Neural crest cell (in vitro differentiated cells): ENCODE measurements around the gene MBD4. TPM values are rescaled to one million over a fixed set of nuclear protein-coding genes. Genes with fewer than 3 reads are reported as not detected.
"Not testable (repeated sequence)": the region's sequence is repeated elsewhere in the genome, so short reads cannot be mapped to it uniquely, and the experiment has no call there.

Experiments used
- DNase-seq: peaks from one replicate; pipeline ENCODE4 v3.0.0; 2021; ENCODE audit warnings: low read depth, mixed read lengths, low spot score
- H3K27ac Mint-ChIP-seq: one replicate; pipeline ENCODE4 v1.8.0; 2021; ENCODE audit warnings: mild to moderate bottlenecking, mixed read lengths; ENCODE audit not compliant: unreplicated experiment
- H3K27me3 Mint-ChIP-seq: 2 replicates; pipeline ENCODE4 v1.8.0; 2021; ENCODE audit warnings: low read depth, mild to moderate bottlenecking, mixed read lengths
- H3K36me3 Mint-ChIP-seq: 2 replicates; pipeline ENCODE4 v1.8.0; 2021; ENCODE audit warnings: low read depth, mild to moderate bottlenecking, mixed read lengths
- H3K4me1 Mint-ChIP-seq: 2 replicates; pipeline ENCODE4 v1.8.0; 2021; ENCODE audit warnings: mixed read lengths
- H3K4me3 Mint-ChIP-seq: one replicate; pipeline ENCODE4 v1.8.0; 2021; ENCODE audit warnings: mild to moderate bottlenecking, mixed read lengths
- H3K9me3 Mint-ChIP-seq: 2 replicates; pipeline ENCODE4 v1.8.0; 2021; ENCODE audit warnings: mixed read lengths
- CTCF ChIP-seq: fragments of 200-600 bp; sonication (generic); conservative IDR thresholded peaks from 2 replicates; pipeline ENCODE4 v1.5.0; 2021; ENCODE audit warnings: antibody characterized with exemption, mild to moderate bottlenecking
- total RNA-seq: library from RNA; stranded (reverse); gene quantifications from 2 replicates; pipeline ENCODE4 v1.2.1, GENCODE V29; 2021

The MBD4 gene
- total RNA-seq, 1 donor from 2014 or later: 37.8 TPM

DNA sequence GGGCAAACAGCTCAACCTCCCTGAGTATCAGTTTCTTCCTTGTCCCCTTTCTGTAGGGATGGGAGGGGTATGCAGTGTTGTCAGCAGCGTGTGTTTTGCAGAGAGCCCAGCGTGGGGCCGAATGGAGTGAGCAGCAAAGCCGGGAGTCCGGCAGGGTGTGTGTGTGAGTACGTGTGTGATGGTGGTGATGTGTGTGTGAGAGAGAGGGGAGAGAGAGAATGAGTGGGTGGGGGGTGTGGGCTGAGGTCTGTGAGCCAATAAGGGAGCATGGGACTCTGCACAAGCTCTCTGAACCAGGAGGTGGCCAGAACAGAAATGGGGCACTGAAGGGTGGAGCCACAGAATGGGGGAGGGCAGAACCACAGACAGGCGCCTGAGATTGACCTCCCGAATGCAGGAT lies 44.1 kb upstream of the MBD4 start:
- H3K27ac Mint-ChIP-seq: no peak overlapping the region
- H3K4me1 Mint-ChIP-seq: peaks cover 16% of the 10 kb centered on the region
- no peak for TF ChIP-seq CTCF
- no peak overlapping the region for H3K4me3 Mint-ChIP-seq
- H3K27me3 Mint-ChIP-seq: no peaks in the 10 kb centered on the region
- H3K9me3 Mint-ChIP-seq: no peaks in the 10 kb centered on the region
- DNase-seq: no peak
- no peaks in the 10 kb centered on the region for H3K36me3 Mint-ChIP-seq

DNA sequence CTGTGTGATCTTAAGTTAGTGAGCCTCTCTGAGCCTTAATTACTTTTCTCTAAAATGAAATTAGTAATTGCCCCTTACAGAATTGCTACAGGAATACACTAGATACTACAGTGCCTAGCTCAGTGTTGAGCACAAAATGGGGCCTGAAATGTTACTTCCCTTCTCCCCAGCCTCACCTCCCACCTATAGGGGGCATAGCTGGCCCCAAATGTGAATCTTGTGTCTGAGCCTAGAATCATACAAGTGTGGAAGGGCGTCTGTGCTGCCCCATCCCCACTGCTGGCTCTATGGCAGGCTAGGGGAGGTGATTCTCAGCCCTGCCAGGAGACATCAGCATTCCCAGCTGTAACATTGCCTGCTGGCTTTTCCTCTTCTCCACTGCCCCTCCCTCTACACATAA lies 43.0 kb upstream of the MBD4 start:
- Mint-ChIP-seq H3K27me3 (no peaks in the 10 kb centered on the region), H3K4me1 (peaks cover 16% of the 10 kb centered on the region), H3K36me3 (no peaks in the 10 kb centered on the region), H3K27ac (no peak overlapping the region), H3K4me3 (no peak overlapping the region), H3K9me3 (no peaks in the 10 kb centered on the region)
- TF ChIP-seq CTCF: peak; percentile 35
- DNase-seq: no peak

- Mint-ChIP-seq H3K4me1 (peaks cover 16% of the 10 kb centered on the region), H3K36me3 (peaks cover 3% of the 10 kb centered on the region), H3K27me3 (no peaks in the 10 kb centered on the region), H3K27ac (no peak overlapping the region), H3K4me3 (no peak overlapping the region), H3K9me3 (no peaks in the 10 kb centered on the region)
- no peak for TF ChIP-seq CTCF
- no peak for DNase-seq
Measured at GRCh38 chr3:129481766-129482332, 42.1 kb upstream of the MBD4 start.

GRCh38 chr3:129481225-129481765 lies 41.5 kb upstream of the MBD4 start:
- H3K27ac Mint-ChIP-seq: peak overlapping the region; percentile 15
- not testable (repeated sequence) for H3K27me3 Mint-ChIP-seq, H3K36me3 Mint-ChIP-seq, H3K4me3 Mint-ChIP-seq, DNase-seq, H3K9me3 Mint-ChIP-seq
- peaks cover 12% of the 10 kb centered on the region for H3K4me1 Mint-ChIP-seq

- TF ChIP-seq CTCF: no peak
- Mint-ChIP-seq H3K9me3 (no peaks in the 10 kb centered on the region), H3K27ac (no peak overlapping the region), H3K4me3 (no peak overlapping the region), H3K27me3 (no peaks in the 10 kb centered on the region), H3K36me3 (peaks cover 10% of the 10 kb centered on the region), H3K4me1 (peaks cover 3% of the 10 kb centered on the region)
- no peak for DNase-seq
Measured at GRCh38 chr3:129476586-129476985, 36.8 kb upstream of the MBD4 start.

GRCh38 chr3:129475863-129476262 lies 36.1 kb upstream of the MBD4 start:
- Mint-ChIP-seq H3K9me3 (no peaks in the 10 kb centered on the region), H3K27me3 (no peaks in the 10 kb centered on the region), H3K36me3 (peaks cover 13% of the 10 kb centered on the region), H3K4me1 (no peaks in the 10 kb centered on the region), H3K27ac (no peak overlapping the region), H3K4me3 (no peak overlapping the region)
- no peak for DNase-seq
- TF ChIP-seq CTCF: no peak
